Jurkat, Clone E6-1 (cell line): ENCODE measurements around the gene HSPA12A.

Source experiments
- DNase-seq: peaks from one replicate; pipeline ENCODE4 v3.0.0-alpha.2; 2011; ENCODE audit warnings: low read depth, low spot score
- H3K4me3 ChIP-seq: 2 replicates; pipeline ENCODE4 v1.5.1; 2011; ENCODE audit warnings: mild to moderate bottlenecking, low read length, control low read depth, moderate library complexity

The HSPA12A gene

GRCh38 chr10:116772909-116773705, 30.7 kb upstream of the HSPA12A start:
- no peak overlapping the region for H3K4me3 ChIP-seq
- no peak for DNase-seq

- no peak for DNase-seq
- no peak overlapping the region for H3K4me3 ChIP-seq
These were observed 29.7 kb upstream of the HSPA12A start for GRCh38 chr10:116771959-116772585.

GRCh38 chr10:116771101-116771958, 29.0 kb upstream of the HSPA12A start:
- H3K4me3 ChIP-seq: no peak overlapping the region
- no peak for DNase-seq

GRCh38 chr10:116770281-116770680, 27.9 kb upstream of the HSPA12A start:
- no peak overlapping the region for H3K4me3 ChIP-seq
- DNase-seq: no peak

- H3K4me3 ChIP-seq: no peak overlapping the region
- no peak for DNase-seq
These were observed 27.4 kb upstream of the HSPA12A start for GRCh38 chr10:116769791-116770190.

GRCh38 chr10:116769368-116769767, 27.0 kb upstream of the HSPA12A start:
- no peak overlapping the region for H3K4me3 ChIP-seq
- DNase-seq: no peak

- H3K4me3 ChIP-seq: no peak overlapping the region
- DNase-seq: no peak
These were observed 26.4 kb upstream of the HSPA12A start for GRCh38 chr10:116768786-116769185.

GRCh38 chr10:116766837-116767634, 24.7 kb upstream of the HSPA12A start:
- H3K4me3 ChIP-seq: no peak overlapping the region
- no peak for DNase-seq

GRCh38 chr10:116766241-116766827, 24.0 kb upstream of the HSPA12A start:
- H3K4me3 ChIP-seq: no peak overlapping the region
- no peak for DNase-seq

GRCh38 chr10:116765648-116766081, 23.3 kb upstream of the HSPA12A start:
- H3K4me3 ChIP-seq: no peak overlapping the region
- peak; percentile 43 for DNase-seq

- no peak overlapping the region for H3K4me3 ChIP-seq
- DNase-seq: no peak
These were observed 22.6 kb upstream of the HSPA12A start for GRCh38 chr10:116764979-116765378.

GRCh38 chr10:116763440-116763839, 21.1 kb upstream of the HSPA12A start:
- no peak for DNase-seq
- H3K4me3 ChIP-seq: no peak overlapping the region

GRCh38 chr10:116761883-116762282, 19.5 kb upstream of the HSPA12A start:
- no peak for DNase-seq
- no peak overlapping the region for H3K4me3 ChIP-seq

GRCh38 chr10:116760919-116761318, 18.6 kb upstream of the HSPA12A start:
- H3K4me3 ChIP-seq: no peak overlapping the region
- DNase-seq: no peak

GRCh38 chr10:116757246-116757645, 14.9 kb upstream of the HSPA12A start:
- no peak overlapping the region for H3K4me3 ChIP-seq
- no peak for DNase-seq

- H3K4me3 ChIP-seq: no peak overlapping the region
- no peak for DNase-seq
These were observed 13.9 kb upstream of the HSPA12A start for GRCh38 chr10:116756277-116756676.

GRCh38 chr10:116753759-116754158, 11.4 kb upstream of the HSPA12A start:
- DNase-seq: no peak
- H3K4me3 ChIP-seq: no peak overlapping the region

GRCh38 chr10:116752969-116753665, 10.8 kb upstream of the HSPA12A start:
- DNase-seq: no peak
- no peak overlapping the region for H3K4me3 ChIP-seq
